Measurements from ENCODE around the gene CNIH1. TPM values are rescaled to one million over a fixed set of nuclear protein-coding genes. Genes with fewer than 3 reads are reported as not detected.

Gene CNIH1
- total RNA-seq: 195 TPM

GRCh38 chr14:54440873-54441868 is at the start of gene CNIH1:
Gene CNIH1 (minus strand): TSS chr14:54441374. CDS start chr14:54441327, 47 bp downstream.
- DNase-seq (ENCODE audit: low read depth in 2 of 3, low spot score in 2 of 3): peak; percentile 91 to 94 (median 92)

GRCh38 chr14:54490445-54491175 is 49.4 kb upstream of the CNIH1 start:
- DNase-seq (ENCODE audit: low read depth in 2 of 3, low spot score in 2 of 3): peak in 1 of 3 donors; percentile 64

GRCh38 chr14:54489731-54490444 is 48.7 kb upstream of the CNIH1 start:
- no peak for DNase-seq (ENCODE audit: low read depth in 2 of 3, low spot score in 2 of 3)

- no peak for DNase-seq (ENCODE audit: low read depth in 2 of 3, low spot score in 2 of 3)
Measured at GRCh38 chr14:54489318-54489683, 48.1 kb upstream of the CNIH1 start.

DNA sequence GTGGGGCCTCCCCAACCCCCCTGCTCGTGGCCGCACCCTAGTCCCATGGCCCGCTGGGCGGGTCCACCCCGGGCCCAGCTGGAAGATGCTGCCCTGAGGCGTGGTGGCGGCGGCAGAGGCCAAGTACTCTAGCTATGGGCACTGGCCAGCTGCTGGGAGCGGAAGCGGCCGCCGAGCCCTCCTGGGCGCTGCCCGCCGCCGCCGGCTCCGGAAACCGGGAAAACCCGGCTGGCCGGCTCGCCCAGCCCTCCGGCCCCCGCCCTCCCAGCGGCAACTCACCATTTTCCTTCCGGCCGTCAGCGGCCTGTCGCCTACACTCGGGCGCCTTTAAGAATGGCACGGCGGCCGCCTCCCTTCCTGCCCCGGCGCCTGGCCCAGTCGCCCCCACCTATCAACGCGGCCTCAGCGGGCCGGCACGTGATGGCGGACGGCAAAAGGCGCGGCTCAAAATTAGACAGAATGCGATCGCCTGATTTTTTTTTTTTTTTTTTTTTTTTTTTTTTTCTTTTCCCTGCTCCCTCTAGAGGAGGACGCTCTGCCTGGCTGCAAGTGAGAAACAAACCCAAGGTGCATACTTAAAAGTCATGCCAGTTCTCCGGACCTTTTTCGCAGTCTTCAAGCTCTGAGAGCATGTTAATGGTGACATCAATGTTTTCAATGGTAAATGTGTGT is 47.6 kb upstream of the CNIH1 start, which contains the start of gene GMFB:
GMFB (minus strand) TSS at position 335 of the 672 bp plus-strand sequence; CDS start at position 282, 53 bp downstream.
- peak; percentile 72 to 93 (median 93) for DNase-seq (ENCODE audit: low read depth in 2 of 3, low spot score in 2 of 3)

GRCh38 chr14:54488318-54488645 is 47.1 kb upstream of the CNIH1 start:
- DNase-seq (ENCODE audit: low read depth in 2 of 3, low spot score in 2 of 3): no peak

GRCh38 chr14:54487771-54488170 is 46.6 kb upstream of the CNIH1 start:
- no peak for DNase-seq (ENCODE audit: low read depth in 2 of 3, low spot score in 2 of 3)

DNA sequence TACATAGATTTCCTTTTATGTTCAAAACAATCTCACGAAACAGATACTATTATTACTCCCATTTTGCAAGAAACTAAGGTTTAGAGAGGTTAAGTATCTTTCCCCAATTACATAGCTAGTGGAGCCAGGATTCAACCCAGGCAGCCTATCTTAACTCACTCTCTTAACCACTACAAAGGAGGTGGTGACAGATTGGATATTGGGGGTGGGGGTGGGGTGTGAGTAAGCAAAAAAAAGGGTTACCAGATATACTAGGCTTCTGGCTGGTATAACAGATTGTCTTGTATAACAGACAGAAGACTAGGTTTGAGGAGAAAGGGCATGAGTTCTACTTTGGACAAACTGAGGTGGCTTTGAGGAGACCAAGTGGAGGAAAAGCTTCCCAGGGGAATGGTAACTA is 45.5 kb upstream of the CNIH1 start:
- DNase-seq (ENCODE audit: low read depth in 2 of 3, low spot score in 2 of 3): peak in 1 of 3 donors; percentile 46

DNA sequence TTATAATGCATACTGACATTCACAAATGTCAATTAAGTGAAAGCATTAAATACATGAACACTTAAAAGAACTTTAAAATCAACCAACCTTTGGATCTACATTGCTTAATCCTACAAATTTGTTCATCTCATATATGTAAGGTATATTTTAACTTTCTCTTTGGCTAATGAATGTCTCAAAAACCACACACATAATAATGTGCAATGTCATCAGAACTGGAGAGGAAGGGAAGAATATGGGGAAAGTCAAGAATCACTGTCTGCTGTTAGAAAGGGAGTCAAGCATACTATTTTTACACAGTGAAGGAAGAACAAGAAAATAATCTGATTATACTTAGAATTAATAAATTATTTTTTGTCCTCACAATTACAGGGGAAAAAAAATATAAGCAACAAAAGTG is 42.7 kb upstream of the CNIH1 start:
- DNase-seq (ENCODE audit: low read depth in 2 of 3, low spot score in 2 of 3): no peak

DNA sequence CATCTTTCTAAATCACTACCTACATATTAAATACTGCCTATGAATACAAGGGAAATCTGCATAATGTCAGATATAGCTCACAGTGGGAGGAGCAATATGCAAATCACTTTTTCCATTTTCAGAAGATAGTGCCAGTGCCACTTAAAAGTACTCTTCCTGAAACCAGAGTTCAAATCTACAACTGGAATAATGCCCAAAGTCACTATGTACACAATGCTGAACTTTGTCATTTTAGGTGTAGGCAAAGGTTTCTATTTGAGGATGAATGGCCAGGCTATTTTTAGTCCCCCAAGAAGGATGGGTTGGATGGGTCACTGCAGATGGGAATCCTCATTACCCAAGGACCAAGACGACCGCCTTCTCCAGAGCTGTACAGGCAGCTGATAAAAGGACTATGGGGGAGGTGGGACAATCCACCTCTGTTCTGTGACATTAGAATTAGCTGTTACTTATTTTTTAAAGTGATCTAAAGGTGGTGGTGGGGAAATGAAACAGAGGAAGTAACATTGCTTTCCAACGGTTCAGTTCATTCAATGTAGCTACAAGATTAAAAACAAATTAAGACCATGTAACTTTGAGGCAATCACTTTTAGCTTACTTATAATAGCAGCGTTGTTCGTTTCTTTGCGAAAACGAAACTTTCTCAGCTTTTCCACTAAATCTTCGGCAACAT is 42.0 kb upstream of the CNIH1 start:
- no peak for DNase-seq (ENCODE audit: low read depth in 2 of 3, low spot score in 2 of 3)

- no peak for DNase-seq (ENCODE audit: low read depth in 2 of 3, low spot score in 2 of 3)
Measured at GRCh38 chr14:54481695-54482094, 40.5 kb upstream of the CNIH1 start.

DNA sequence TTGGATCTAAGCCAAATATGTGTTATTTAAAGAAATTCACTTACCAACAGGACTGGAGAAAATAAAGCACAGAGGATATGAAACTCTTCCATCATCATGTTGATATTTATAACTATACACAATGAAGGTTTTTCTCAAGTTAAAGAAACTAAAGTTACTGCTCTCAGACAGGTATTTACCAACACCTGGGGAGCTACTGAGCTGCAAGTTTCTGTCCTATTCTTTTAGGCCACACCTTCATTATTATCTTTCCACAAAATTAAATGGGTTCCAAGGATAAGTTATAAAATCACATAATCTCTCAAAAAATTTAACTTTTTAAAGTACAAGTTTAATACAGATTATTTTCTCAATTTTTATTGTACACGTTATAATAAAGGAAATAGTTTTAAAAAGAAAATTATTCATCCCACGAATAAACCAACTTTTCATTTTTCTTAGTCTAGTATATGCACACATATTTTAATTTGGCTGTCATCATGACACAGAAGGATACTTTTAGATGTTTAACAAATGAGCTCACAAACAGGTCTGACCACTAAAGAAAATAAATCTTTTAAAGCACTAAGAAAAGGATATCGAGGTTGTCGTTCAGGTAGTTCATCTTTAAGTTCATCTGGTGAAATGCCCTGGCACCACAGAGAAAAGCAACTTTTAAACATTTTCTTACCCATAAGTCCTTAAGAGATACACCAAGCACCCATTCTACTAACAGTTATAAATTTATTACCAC is 39.8 kb upstream of the CNIH1 start:
- no peak for DNase-seq (ENCODE audit: low read depth in 2 of 3, low spot score in 2 of 3)

GRCh38 chr14:54478636-54479215 is 37.6 kb upstream of the CNIH1 start:
- DNase-seq (ENCODE audit: low read depth in 2 of 3, low spot score in 2 of 3): no peak

DNA sequence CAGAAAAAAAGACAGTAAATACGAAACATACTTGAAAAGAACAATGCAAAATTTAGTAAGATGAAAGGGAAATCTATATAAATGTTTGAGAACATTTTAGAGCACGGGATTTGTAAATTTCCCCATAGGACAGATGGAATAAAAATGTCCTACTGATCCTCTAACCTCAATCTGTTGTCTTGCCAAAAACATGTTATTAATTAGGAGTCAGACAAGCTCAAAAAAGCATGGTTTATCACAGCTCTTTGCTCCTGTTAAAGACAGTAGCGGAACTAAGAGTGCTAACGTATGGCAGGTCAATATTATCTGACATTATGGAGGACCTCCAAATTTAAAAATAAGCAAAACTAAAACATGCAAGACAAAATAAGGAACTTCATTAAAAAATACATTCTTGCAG is 34.7 kb upstream of the CNIH1 start:
- no peak for DNase-seq (ENCODE audit: low read depth in 2 of 3, low spot score in 2 of 3)

DNA sequence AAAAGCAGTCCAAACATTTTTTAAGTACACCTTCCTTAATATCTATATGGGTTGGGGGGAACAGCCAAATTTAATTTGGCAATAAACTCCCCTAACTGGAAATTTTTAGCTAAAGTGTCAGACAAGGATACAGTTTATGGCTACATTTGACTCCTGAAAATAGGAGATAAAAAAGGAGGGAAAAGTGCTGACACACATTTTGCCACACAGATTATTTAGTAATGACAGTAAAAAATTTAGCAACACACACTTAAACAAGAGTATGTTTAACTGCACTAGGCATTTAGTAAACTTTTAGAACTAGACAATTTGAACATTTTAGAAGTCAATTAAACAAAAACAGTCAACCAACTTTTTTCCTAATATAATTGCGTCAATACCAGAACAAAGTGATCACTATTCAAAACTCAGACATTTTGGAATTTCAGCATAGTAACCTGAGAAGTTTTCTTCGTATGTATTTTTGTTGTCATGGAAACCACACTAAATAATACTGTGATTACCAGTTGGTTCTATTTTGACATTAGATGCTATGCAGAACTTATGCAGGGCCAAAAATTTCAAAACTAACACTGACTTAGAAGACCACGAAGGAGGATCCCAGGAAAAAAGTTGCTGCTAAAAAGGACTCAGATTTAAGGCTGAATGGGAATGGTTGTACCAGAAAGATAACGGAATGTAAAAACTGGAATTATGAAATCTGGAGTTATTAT is 34.2 kb upstream of the CNIH1 start:
- no peak for DNase-seq (ENCODE audit: low read depth in 2 of 3, low spot score in 2 of 3)

DNA sequence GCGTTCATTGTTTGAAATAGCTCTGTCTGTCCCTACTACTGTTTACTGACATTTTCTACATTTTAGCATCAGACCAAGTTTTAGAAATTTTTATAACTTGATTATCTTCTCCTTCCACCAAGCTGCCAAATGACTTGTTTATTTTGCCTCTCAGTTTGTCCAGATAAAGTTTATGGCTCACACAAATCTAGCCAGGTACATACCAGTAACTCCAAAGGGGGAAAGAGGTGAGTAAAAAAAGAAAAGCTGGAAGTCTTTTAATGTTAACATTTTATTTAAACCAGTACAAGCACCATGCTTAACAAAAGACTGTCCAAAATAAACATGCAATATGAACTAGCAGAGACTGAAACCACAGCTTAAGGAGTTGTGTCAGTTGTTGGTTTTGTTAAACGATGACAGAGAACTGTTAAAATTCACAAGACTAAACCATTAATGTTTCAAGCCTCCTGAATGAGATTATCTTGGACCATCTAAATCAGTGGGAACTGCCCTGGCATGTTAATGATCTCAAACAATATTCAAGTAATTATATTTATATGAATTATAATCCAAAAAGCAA is 33.1 kb upstream of the CNIH1 start:
- DNase-seq (ENCODE audit: low read depth in 2 of 3, low spot score in 2 of 3): no peak

GRCh38 chr14:54472315-54472714 is 31.1 kb upstream of the CNIH1 start:
- DNase-seq (ENCODE audit: low read depth in 2 of 3, low spot score in 2 of 3): no peak

- no peak for DNase-seq (ENCODE audit: low read depth in 2 of 3, low spot score in 2 of 3)
Measured at GRCh38 chr14:54471641-54472040, 30.5 kb upstream of the CNIH1 start.
